ENCODE results near the gene DNMT3L. TPM values are rescaled to one million over a fixed set of nuclear protein-coding genes. Genes with fewer than 3 reads are reported as not detected.

The DNMT3L gene
- total and polyA plus RNA-seq, 12 donors = not detected

- H3K27ac ChIP-seq = no peak overlapping the region
- DNase-seq = no peak
- H3K36me3 ChIP-seq (replicated peaks in 1 of 2) = no peaks in the 10 kb centered on the region
- no peaks in the 10 kb centered on the region for H3K9me3 ChIP-seq (replicated peaks in 1 of 3)
- no peaks in the 10 kb centered on the region for H3K4me1 ChIP-seq (replicated peaks in 1 of 2)
- 82 to 89% (median 84%) methylated on average over 13 to 18 of the region's 18 CpGs for whole genome bisulfite sequencing, 4 donors
- TF ChIP-seq CTCF (IDR thresholded peaks at IDR 0.05) (no peak), POLR2A (IDR thresholded peaks at IDR 0.05) (no peak)
- no peak overlapping the region for H3K4me3 ChIP-seq
- intact Hi-C loops (cut with DNase I) = no loop called here
- no peaks in the 10 kb centered on the region for H3K27me3 ChIP-seq
These were observed 10.0 kb upstream of the DNMT3L start for GRCh38 chr21:44271558-44272283.

DNA sequence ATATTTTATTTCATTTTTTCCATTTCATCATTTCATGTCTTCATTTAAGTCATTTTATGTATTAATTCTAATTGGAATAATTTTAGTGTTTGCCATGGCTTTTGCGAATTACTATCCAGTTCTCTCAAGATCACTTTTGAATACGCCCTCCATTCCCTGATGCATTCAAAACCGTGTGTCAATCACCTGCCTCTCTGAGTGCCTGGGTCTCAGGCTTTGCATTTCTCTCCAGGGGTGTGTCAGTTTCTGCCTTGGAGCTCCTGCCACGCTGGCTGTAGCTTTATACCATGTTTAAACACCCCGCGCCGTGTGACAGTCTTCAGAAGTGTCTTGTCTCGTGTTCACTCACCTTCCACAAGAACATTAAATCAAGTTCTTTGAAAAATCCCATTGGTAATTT, 7.4 kb upstream of the DNMT3L start:
- WGBS, 4 donors = 73 to 83% (median 74%) methylated on average over 8 of the region's 8 CpGs
- intact Hi-C loops (cut with DNase I) = no loop called here

GRCh38 chr21:44267655-44268142, 6.0 kb upstream of the DNMT3L start:
- Histone ChIP-seq H3K27ac (no peak overlapping the region), H3K9me3 (replicated peaks in 1 of 3) (no peaks in the 10 kb centered on the region), H3K4me3 (no peak overlapping the region), H3K36me3 (replicated peaks in 1 of 2) (no peaks in the 10 kb centered on the region), H3K4me1 (replicated peaks in 1 of 2) (no peaks in the 10 kb centered on the region), H3K27me3 (no peaks in the 10 kb centered on the region)
- DNase-seq = peak in 2 of 7 donors; percentile 8 to 15
- TF ChIP-seq POLR2A (IDR thresholded peaks at IDR 0.05) (no peak), CTCF (IDR thresholded peaks at IDR 0.05) (peak in 3 of 6 experiments; percentile 16 to 22 (median 22))
- intact Hi-C loops (cut with DNase I) = no loop called here
- 71 to 80% (median 78%) methylated on average over 11 to 19 of the region's 19 CpGs for WGBS, 4 donors

More for the DNA sequence above, 7.4 kb upstream of the DNMT3L start:
- no peak overlapping the region for H3K27ac ChIP-seq
- no peak overlapping the region for H3K4me3 ChIP-seq
- TF ChIP-seq CTCF (IDR thresholded peaks at IDR 0.05) (no peak), POLR2A (IDR thresholded peaks at IDR 0.05) (no peak)
- no peaks in the 10 kb centered on the region for H3K9me3 ChIP-seq (replicated peaks in 1 of 3)
- no peaks in the 10 kb centered on the region for H3K36me3 ChIP-seq (replicated peaks in 1 of 2)
- no peaks in the 10 kb centered on the region for H3K4me1 ChIP-seq (replicated peaks in 1 of 2)
- H3K27me3 ChIP-seq = no peaks in the 10 kb centered on the region
- no peak for DNase-seq

GRCh38 chr21:44265734-44266270, 4.1 kb upstream of the DNMT3L start:
- TF ChIP-seq POLR2A (IDR thresholded peaks at IDR 0.05) (no peak), CTCF (IDR thresholded peaks at IDR 0.05) (no peak)
- Histone ChIP-seq H3K36me3 (replicated peaks in 1 of 2) (no peaks in the 10 kb centered on the region), H3K9me3 (replicated peaks in 1 of 3) (no peaks in the 10 kb centered on the region), H3K4me3 (no peak overlapping the region), H3K27me3 (no peaks in the 10 kb centered on the region), H3K4me1 (replicated peaks in 1 of 2) (no peaks in the 10 kb centered on the region), H3K27ac (no peak overlapping the region)
- 83 to 100% (median 87%) methylated on average over 2 to 17 of the region's 17 CpGs for WGBS, 4 donors
- no peak for DNase-seq
- intact Hi-C loops (cut with DNase I) = no loop called here
